Activated CD4-positive, alpha-beta T cell treated with anti-CD3 and anti-CD28 coated beads, Interleukin-2, amount 50 U/mL, for 48 hours (primary cell): ENCODE results near the gene P2RY2.

Experiments
- DNase-seq, 2 experiments: peaks; one replicate each; pipeline ENCODE4 v3.0.0-alpha.2; 2020

Gene P2RY2

GRCh38 chr11:73248526-73249185 is 30.6 kb downstream of the P2RY2 start:
- no peak for DNase-seq

- no peak for DNase-seq
These were observed 31.2 kb downstream of the P2RY2 start for GRCh38 chr11:73249304-73249703.

DNA sequence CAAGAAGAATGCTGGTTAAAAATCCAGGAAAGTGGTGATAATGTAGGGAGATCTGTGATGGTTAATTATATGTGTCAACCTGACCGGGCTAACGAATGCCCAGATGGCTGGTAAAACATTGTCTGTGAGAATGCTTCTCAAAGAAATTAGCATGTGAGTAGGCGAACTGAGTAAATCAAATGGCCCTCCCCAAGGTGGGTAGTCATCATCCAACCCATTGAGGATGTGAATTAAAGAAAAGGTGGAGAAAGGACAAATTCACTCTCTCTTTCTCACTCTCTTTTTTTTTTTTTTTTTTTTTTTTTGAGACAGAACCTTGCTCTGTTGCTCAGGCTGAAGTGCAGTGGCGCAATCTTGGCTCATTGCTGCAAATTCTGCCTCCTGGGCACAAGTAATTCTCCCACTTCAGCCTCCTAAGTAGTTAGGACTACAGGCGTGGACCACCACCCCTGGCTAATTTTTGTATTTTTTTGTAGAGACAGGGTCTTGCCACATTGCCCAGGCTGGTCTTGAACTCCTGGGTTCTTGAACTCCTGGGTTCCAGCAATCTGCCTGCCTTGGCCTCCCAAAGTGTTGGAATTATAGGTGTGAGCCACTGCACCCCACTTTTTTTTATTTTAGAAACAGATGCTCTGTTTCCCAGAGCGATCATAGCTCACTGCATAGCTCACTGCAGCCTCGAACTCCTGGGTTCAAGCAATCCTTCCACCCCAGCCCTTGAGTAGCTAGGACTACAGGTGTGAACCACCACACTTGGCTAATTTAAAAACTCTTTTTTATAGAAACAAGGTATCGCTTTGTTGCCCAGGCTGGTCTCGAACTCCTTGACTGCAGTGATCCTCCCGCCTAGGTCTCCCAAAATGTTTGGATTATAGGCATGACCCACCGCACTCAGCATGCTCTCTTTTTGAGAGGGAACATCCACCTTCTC is 32.0 kb downstream of the P2RY2 start:
- DNase-seq = peak in 1 of 2 experiments; percentile 10

DNA sequence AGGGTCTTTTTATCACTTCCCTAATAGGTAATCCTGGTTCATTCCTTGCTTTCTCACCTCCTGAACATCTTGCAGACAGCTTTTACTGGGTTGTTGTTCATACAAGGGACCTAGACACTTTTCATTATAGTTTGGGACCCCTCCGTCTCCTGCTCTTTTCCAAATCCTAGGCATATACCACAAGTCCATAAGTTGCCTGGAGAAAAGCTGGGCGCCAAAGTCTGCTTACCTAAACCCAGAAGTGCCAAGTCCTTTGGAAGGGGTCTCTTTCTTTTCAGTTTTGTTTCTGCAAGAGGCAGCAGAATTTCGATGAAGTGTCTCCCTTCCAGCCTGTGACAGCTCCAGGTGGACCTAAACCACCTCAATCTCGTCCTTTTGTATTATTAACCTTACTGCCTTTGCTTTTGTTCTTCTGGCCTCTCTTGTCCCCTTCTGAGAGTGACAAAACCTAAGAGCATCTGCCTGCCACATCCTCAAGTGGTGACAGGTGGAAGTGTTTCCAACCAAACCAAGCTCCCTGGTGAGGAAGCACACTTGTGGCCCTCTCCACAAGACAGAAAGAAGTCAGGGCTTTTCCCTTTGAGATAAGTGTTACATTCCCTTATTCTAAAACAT is 34.6 kb downstream of the P2RY2 start:
- DNase-seq = peak in 1 of 2 experiments; percentile 17

DNA sequence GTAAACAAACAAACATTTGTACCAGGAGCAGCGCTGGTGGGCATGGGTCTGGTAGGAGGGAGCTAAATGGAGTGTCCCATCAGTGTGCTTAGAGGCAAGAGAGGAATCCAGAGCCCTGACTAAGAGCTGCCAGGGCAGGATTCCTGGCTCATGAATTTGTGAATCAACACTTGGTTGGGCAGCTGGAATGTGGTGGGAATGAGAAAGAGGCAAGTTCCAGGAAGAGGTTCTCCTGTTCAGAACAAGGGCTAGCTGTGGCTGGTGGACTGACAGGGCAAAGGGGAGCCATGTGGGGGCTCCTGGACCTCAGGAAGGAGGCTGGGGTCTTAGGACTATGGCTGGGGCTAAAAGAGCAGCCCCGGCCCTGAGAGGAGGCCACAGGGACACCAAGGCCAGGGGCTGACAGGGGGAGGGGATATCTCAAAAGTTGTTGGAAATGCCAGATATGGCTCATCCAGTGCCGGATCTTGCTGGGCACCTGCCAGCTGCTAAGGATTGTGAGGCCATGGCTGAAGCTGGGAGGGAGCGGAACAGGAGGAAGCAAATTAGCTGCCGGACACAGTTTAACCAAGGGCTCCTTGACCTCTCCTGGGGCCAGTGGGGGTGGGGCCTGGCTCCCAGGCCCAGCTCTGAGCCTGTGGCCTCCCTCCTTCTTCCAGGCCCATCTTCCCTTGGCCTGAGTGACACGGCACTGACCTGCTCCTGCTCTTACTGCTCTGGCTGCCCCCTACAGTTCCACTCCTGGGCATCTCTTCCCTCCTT is 39.4 kb downstream of the P2RY2 start:
- no peak for DNase-seq

DNA sequence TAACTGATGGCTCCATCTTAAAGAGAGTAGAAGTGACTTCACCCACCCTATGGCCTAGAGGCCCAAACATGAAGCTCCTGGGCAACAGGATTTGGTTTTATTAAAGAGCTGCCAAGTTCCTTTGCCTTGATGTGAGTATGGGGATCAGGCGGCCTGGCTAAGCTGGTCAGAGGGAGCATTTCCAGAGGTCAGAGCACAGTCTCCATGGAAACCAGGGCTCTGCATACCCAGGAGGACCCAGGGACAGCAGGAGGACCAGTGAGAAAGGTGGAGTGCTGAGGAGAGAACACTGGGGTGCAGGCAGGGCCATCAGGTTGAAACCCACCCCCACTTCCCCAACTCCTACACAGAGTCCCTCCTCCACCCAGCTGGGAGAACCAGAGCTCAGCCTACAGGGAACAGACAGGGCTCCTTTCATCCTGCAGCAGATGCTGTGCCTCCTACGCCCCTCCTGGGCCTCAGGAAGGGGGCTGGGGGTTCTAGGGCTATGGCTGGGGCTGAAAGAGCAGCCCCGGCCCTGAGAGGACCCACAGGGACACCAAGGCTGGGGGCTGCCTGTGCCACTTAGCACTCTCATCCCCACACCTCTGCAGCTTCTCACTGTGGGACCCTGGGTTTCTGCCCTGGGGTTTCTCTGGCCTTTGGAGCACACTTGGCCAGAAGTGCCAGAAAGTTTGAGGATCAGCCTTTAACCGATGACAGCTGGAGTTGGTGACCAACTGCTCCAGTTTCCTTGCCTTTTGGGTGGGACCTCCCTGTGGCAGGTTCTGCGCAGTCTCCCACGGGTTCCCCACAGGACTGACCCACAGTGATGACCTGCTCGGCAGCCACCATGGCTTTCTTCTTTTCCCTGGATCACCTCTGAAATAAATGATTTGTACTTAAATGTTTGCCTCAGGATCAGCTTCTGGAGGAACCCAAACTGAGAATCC is 40.3 kb downstream of the P2RY2 start:
- no peak for DNase-seq

DNA sequence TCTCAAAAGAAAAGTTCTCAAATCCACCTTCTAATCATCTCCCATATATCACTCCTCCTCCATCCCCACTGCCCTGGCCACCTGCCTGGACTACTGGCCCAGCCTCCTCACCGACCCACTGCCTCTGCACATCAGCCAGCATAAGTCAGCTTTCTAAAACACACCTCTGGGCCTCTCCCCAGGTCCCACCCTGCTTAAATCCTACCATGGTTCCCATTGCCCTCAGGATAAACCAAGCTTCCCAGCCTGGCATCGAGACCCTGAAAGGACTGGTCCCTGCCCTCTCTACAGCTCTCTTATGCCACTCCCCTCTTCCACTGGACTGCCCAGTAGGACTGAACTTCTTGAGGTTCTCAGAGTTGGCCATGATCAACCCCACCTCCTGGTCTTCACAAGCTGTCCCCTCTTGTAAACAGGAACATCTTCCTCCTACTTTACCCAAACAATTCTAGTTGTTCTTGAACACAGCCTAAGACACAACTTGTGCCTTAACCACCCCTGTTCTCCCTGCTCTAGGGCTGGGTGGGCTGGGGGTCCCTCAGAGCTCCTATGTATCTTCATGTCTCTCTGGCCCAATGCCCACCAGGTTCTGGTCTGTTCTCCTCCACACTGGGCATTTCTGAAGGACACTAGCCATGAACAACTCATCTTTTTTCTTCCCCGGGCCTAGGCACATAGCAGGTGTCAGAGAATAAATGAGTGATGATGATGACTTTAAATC is 41.5 kb downstream of the P2RY2 start:
- DNase-seq = no peak

DNA sequence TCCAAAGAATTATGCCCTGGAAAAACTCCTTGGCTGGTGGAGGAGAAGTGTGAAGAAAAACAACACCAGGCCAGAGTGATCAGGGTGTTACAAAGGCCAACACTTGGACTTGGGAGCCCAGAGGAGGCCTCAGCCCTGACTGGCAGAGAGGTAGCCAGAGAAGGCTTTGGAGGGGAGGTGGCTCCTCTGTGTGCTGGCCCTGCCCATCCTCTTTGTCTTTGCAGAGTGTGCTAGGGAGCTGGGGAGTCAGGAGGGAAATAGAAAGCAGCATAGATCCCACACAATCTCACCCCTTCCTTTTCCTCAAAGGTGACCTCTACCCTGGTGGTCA is 42.0 kb downstream of the P2RY2 start:
- DNase-seq = no peak

DNA sequence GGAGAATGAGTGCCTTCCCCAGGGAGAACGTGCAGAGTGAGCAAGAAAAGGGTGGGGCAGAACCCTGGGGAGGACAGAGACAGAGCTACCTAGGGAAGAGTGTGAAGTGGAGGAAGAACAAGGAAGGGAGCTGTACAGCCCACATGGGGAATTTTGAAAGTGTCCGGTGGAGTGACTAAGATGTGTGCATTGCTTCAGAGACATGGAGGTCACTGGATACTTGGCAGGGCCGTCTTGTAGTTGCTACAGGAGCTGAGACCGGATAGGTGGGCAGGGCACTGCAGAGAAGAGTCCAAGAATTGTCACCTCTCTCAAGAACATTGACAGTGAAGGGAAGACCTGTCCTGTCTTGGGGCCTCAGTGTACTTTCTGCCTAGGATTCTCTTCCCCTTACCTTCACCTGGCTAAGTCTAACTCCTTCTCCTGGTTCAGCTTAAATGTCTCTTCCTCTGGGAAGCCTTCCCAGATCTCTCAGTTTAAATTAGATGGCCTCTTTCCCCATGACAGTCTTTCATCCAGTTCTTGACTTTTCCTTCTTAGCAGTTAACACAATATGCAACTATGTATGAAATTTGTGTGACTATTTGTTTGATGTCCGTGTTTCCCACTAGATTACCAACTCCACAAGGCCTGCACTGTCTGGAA is 44.9 kb downstream of the P2RY2 start:
- DNase-seq = no peak

- DNase-seq = no peak
These were observed 45.6 kb downstream of the P2RY2 start for GRCh38 chr11:73263640-73264039.

DNA sequence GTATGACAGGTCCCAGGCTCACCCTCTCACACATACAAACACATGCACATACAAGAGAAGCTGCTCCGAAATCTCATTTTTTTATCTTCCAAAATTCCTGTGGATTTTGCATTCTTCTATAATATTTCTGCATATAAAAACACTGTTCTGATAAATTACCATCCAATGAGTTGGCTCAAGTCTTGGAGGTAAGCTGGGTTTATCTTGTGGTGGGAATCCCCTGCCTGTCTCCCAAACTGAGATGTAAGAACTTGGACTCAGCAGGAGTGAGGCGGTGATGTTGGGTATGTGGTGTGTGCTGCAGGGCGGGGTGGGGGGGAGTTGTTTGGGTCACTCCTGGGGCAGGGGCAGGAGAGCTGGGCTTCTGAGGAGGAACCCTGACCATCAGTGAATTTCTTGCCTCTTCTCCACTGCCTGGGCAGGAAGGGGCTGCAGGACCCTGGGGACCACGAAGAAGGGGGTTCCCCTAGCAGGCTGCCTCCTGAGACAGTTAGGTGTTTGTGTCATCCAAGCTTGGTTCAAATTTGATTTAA is 47.3 kb downstream of the P2RY2 start:
- DNase-seq = no peak

- DNase-seq = no peak
These were observed 48.0 kb downstream of the P2RY2 start for GRCh38 chr11:73265853-73266645.

GRCh38 chr11:73266646-73267020 is 48.6 kb downstream of the P2RY2 start:
- DNase-seq = no peak

GRCh38 chr11:73267122-73267846 is 49.2 kb downstream of the P2RY2 start:
- no peak for DNase-seq

DNA sequence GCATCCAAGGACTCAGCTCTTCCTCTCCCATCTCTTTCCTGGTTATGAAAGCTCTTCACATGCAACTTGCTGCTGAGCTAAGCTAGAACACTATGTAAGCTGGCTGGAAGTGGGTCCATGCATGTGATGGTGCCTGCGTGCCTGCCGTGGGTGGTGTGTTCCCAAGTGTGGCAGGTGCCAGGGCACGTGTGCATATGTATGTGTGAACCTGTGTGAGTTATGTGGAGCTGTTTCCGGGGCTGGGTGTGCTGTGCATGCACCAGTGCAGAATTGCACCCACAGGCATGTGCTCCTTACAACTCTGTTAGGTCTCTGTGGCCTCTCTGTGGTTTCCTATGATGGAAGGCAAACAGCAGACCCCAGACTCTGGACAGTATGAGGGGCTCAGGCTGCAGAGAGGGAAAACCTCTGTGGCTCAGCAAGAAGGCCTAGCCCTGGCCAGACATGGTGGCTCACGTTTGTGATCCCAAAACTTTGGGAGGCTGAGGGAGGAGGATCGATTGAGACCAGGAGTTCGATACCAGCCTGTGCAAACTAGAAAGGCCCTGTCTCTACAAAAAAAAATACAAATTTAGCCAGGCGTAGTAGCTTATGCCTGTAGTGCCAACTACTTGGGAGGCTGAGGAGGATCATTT is 49.9 kb downstream of the P2RY2 start:
- DNase-seq = no peak

- DNase-seq = no peak
These were observed 50.7 kb downstream of the P2RY2 start for GRCh38 chr11:73268671-73269271.

- DNase-seq = no peak
These were observed 51.5 kb downstream of the P2RY2 start for GRCh38 chr11:73269459-73270015.
